GM12865 (cell line): ENCODE data around the gene PCDH1.

ENCODE experiments used
- DNase-seq: peaks from one replicate; pipeline ENCODE4 v3.0.0; 2010; ENCODE audit warnings: low read depth
- H3K4me3 ChIP-seq: 2 replicates; pipeline ENCODE4 v1.5.1; 2011; ENCODE audit warnings: mild to moderate bottlenecking, low read depth, low read length, control low read depth
- TF ChIP-seq, protein P1 (sequence below): IDR thresholded peaks from 2 replicates; pipeline ENCODE4 v1.5.1; 2011; ENCODE audit warnings: low read length, control low read depth, low read depth, inconsistent platforms; ENCODE audit not compliant: insufficient read depth; ENCODE audit errors: missing control alignments

Gene PCDH1

GRCh38 chr5:141916522-141916921 lies 38.3 kb upstream of the PCDH1 start:
- no peak for DNase-seq
- TF ChIP-seq, protein P1, sequence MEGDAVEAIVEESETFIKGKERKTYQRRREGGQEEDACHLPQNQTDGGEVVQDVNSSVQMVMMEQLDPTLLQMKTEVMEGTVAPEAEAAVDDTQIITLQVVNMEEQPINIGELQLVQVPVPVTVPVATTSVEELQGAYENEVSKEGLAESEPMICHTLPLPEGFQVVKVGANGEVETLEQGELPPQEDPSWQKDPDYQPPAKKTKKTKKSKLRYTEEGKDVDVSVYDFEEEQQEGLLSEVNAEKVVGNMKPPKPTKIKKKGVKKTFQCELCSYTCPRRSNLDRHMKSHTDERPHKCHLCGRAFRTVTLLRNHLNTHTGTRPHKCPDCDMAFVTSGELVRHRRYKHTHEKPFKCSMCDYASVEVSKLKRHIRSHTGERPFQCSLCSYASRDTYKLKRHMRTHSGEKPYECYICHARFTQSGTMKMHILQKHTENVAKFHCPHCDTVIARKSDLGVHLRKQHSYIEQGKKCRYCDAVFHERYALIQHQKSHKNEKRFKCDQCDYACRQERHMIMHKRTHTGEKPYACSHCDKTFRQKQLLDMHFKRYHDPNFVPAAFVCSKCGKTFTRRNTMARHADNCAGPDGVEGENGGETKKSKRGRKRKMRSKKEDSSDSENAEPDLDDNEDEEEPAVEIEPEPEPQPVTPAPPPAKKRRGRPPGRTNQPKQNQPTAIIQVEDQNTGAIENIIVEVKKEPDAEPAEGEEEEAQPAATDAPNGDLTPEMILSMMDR: no peak
- no peak overlapping the region for H3K4me3 ChIP-seq

- no peak for DNase-seq
- H3K4me3 ChIP-seq: no peak overlapping the region
- TF ChIP-seq, protein P1: no peak
These were observed 37.7 kb upstream of the PCDH1 start for GRCh38 chr5:141915881-141916336.

GRCh38 chr5:141914797-141915196 lies 36.6 kb upstream of the PCDH1 start:
- no peak overlapping the region for H3K4me3 ChIP-seq
- TF ChIP-seq, protein P1: no peak
- DNase-seq: no peak

GRCh38 chr5:141914199-141914743 lies 36.1 kb upstream of the PCDH1 start:
- TF ChIP-seq, protein P1: no peak
- H3K4me3 ChIP-seq: no peak overlapping the region
- DNase-seq: no peak

DNA sequence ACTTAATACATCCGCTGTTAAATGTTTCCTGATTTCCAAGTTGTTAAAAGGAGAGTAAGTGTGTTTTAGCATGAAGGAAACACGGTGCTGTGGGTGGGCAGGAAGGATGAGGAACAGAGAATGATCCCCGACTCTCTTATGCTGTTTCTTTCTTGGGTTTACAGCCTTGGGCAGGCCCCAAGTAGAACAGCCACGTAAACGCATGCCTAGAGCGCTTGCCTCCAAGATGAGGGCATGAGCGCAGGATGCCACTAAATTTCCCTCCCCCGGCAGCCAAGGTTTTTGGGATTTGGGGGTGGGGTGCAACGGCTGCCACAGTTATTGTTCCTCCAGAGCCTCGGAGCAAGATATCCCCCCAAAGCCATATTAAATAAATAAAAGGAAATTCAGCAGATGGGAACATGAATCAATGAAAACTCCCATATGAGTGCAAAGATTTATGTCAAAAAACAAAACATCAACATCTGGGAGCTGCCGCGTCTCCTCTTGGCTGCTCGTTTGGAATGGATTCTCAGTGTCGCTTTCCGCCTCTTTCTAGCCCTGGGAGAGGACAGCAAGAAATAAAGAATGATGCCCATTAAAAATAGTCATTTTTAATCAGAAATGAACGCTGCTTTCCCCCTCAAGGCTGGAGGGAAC lies 35.5 kb upstream of the PCDH1 start:
- no peak overlapping the region for H3K4me3 ChIP-seq
- TF ChIP-seq, protein P1: no peak
- no peak for DNase-seq

GRCh38 chr5:141910271-141910673 lies 32.1 kb upstream of the PCDH1 start:
- H3K4me3 ChIP-seq: no peak overlapping the region
- DNase-seq: no peak
- TF ChIP-seq, protein P1: no peak

DNA sequence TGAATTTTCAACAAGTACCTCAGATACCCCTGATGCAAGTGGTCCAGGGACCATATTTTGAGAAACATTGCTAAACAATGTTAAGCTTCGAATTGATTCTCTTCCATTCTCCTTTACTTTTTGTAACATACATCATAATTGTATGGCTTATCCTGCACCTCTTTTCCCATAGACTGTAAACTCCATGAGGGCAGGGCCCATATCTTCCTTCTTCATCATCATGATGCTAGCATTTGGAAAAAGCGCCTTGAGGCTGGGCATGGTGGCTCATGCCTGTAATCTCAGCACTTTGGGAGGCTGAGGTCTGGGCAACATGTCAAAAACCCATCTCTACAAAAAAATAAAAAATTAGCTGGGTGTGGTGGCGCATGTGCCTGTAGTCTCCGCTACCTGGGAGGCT lies 31.0 kb upstream of the PCDH1 start:
- DNase-seq: no peak
- H3K4me3 ChIP-seq: no peak overlapping the region
- TF ChIP-seq, protein P1: no peak
